Upper lobe of left lung (tissue), 6 donors: Measurements from ENCODE around the gene AOC3. TPM values are rescaled to one million over a fixed set of nuclear protein-coding genes. Genes with fewer than 3 reads are reported as not detected.

Experiments used
- ATAC-seq, 2 donors: fragments of 200-7000 bp; cut with Tn5 transposase; one replicate each; pipeline ENCODE4 v1.9.1; 2022; ENCODE audit warnings: mild to moderate bottlenecking in 2 of 2, moderate library complexity in 2 of 2; ENCODE audit not compliant: low FRiP score in 2 of 2
- DNase-seq, 2 donors: peaks; one replicate each; pipeline ENCODE4 v3.0.0-alpha.2; 2019 to 2020
- H3K27ac ChIP-seq, 4 donors: fragments of 200-600 bp; sonication (generic); one replicate each; pipeline ENCODE4 v1.5.1; 2016 to 2019
- H3K27me3 ChIP-seq, 4 donors: fragments of 200-600 bp; sonication (generic); one replicate each; pipeline ENCODE4 v1.5.1; 2017 to 2019
- H3K36me3 ChIP-seq, 4 donors: fragments of 200-600 bp; sonication (generic); one replicate each; pipeline ENCODE4 v1.5.1; 2016 to 2019
- H3K4me1 ChIP-seq, 4 donors: fragments of 200-600 bp; sonication (generic); one replicate each; pipeline ENCODE4 v1.5.1; 2018 to 2019
- H3K4me3 ChIP-seq, 4 donors: fragments of 200-600 bp; sonication (generic); one replicate each; pipeline ENCODE4 v1.5.1; 2017 to 2019; ENCODE audit warnings: mild to moderate bottlenecking in 2 of 4, moderate library complexity in 1 of 4
- H3K9me3 ChIP-seq, 4 donors: fragments of 200-600 bp; sonication (generic); one replicate each; pipeline ENCODE4 v1.5.1; 2018 to 2019
- CTCF ChIP-seq, 6 experiments: fragments of 450-650 bp in 4 of 6; fragments of 200-600 bp in 2 of 6; sonication (generic) in 2 of 6; IDR thresholded peaks; one replicate each; pipeline ENCODE4 v1.5.1; 2016 to 2019; ENCODE audit warnings: antibody characterized with exemption in 6 of 6
- EP300 ChIP-seq, 4 donors: sonication (generic); formaldehyde crosslinking; IDR thresholded peaks; one replicate each; pipeline ENCODE4 v1.5.1; 2017; ENCODE audit warnings: antibody characterized with exemption in 4 of 4, control low read depth in 2 of 4
- POLR2A ChIP-seq, 4 donors: fragments of 450-650 bp; IDR thresholded peaks; one replicate each; pipeline ENCODE4 v1.5.1; 2016 to 2017; ENCODE audit warnings: antibody characterized with exemption in 4 of 4, mild to moderate bottlenecking in 2 of 4
- POLR2AphosphoS5 ChIP-seq, 2 donors: sonication (generic); formaldehyde crosslinking; IDR thresholded peaks; one replicate each; pipeline ENCODE4 v1.5.1; 2017; ENCODE audit warnings: antibody characterized with exemption in 2 of 2
- WGBS, 2 donors: methylation state at CpG; one replicate each; pipeline ENCODE4 v1.1.5; 2017 to 2018; 5-methylcytosine and 5-hydroxymethylcytosine counted together
- total RNA-seq, 6 donors: library from RNA; depleted of rRNA in 4 of 6; stranded (reverse); fragments of >200 nt in 4 of 6; gene quantifications; one replicate each; pipeline versions ENCODE4 v1.1.0 to v1.2.1, GENCODE V29; 2016 to 2021
- donor health status: DM: no; HTN: no; CAD: no; lungs with moderate emphysema.
- donor health status: DM: no; HTN: yes; CAD: no; lungs with severe emphysema.

Gene AOC3
- total RNA-seq, 6 donors from 2014 or later = 76.9 to 210 (median 111) TPM

- Histone ChIP-seq H3K9me3 (no peaks in the 10 kb centered on the region), H3K4me1 (peaks cover 32 to 46% (median 34%) of the 10 kb centered on the region in 4 donors), H3K4me3 (no peak overlapping the region), H3K27ac (peak overlapping the region; percentile 9 to 73 (median 38)), H3K36me3 (peaks cover 27 to 76% (median 65%) of the 10 kb centered on the region in 4 donors), H3K27me3 (no peaks in the 10 kb centered on the region)
- peak; percentile 69 to 80 for ATAC-seq
- TF ChIP-seq POLR2AphosphoS5 (IDR thresholded peaks at IDR 0.05) (no peak), CTCF (IDR thresholded peaks at IDR 0.05) (peak; percentile 80 to 92 (median 86)), EP300 (IDR thresholded peaks at IDR 0.05) (no peak)
- 36 to 39% methylated on average over 6 of the region's 6 CpGs for WGBS, 2 donors
- DNase-seq = no peak
These were observed 7.6 kb upstream of the AOC3 start for GRCh38 chr17:42843358-42843934.

GRCh38 chr17:42844271-42844670, 6.7 kb upstream of the AOC3 start, which contains the start of gene AOC2:
AOC2 (plus strand) TSS chr17:42844580; CDS start chr17:42844627, 47 bp downstream.
- H3K27ac ChIP-seq = peak within 1 kb of the TSS; percentile 57 to 77 (median 74)
- no peaks in the 10 kb centered on the region for H3K27me3 ChIP-seq
- no peak within 1 kb of the TSS for H3K4me3 ChIP-seq
- DNase-seq (no peak), ATAC-seq (no peak)
- no peaks in the 10 kb centered on the region for H3K9me3 ChIP-seq
- peaks cover 34 to 46% (median 35%) of the 10 kb centered on the region in 4 donors for H3K4me1 ChIP-seq
- H3K36me3 ChIP-seq = peaks cover 19 to 68% (median 56%) of the 10 kb centered on the region in 4 donors
- 52 to 58% methylated on average over 4 of the region's 4 CpGs for WGBS, 2 donors
- TF ChIP-seq POLR2AphosphoS5 (IDR thresholded peaks at IDR 0.05) = no peak
- no peak for TF ChIP-seq POLR2A (IDR thresholded peaks at IDR 0.05)
- TF ChIP-seq EP300 (IDR thresholded peaks at IDR 0.05) = no peak
- no peak for TF ChIP-seq CTCF (IDR thresholded peaks at IDR 0.05)

- no peak overlapping the region for H3K4me3 ChIP-seq
- H3K27ac ChIP-seq = peak overlapping the region; percentile 57 to 77 (median 74)
- WGBS, 2 donors = 95 to 96% methylated on average over 9 to 18 of the region's 24 CpGs
- TF ChIP-seq CTCF (IDR thresholded peaks at IDR 0.05) = no peak
- TF ChIP-seq EP300 (IDR thresholded peaks at IDR 0.05) = no peak
- no peak for TF ChIP-seq POLR2A (IDR thresholded peaks at IDR 0.05)
- TF ChIP-seq POLR2AphosphoS5 (IDR thresholded peaks at IDR 0.05) = no peak
- H3K36me3 ChIP-seq = peaks cover 12 to 61% (median 50%) of the 10 kb centered on the region in 4 donors
- H3K27me3 ChIP-seq = no peaks in the 10 kb centered on the region
- DNase-seq = peak in 1 of 2 donors; percentile 71
- ATAC-seq = peak in 1 of 2 donors; percentile 3
- H3K9me3 ChIP-seq = no peaks in the 10 kb centered on the region
- peaks cover 37 to 51% (median 40%) of the 10 kb centered on the region in 4 donors for H3K4me1 ChIP-seq
These were observed 6.0 kb upstream of the AOC3 start for GRCh38 chr17:42844761-42845555.

GRCh38 chr17:42845556-42845917, 5.5 kb upstream of the AOC3 start:
- Histone ChIP-seq H3K4me3 (no peak overlapping the region), H3K9me3 (no peaks in the 10 kb centered on the region), H3K36me3 (peaks cover 7 to 55% (median 44%) of the 10 kb centered on the region in 4 donors), H3K27ac (peak overlapping the region; percentile 57 to 77 (median 74)), H3K4me1 (peaks cover 37 to 55% (median 44%) of the 10 kb centered on the region in 4 donors), H3K27me3 (no peaks in the 10 kb centered on the region)
- ATAC-seq (no peak), DNase-seq (no peak)
- WGBS, 2 donors = 95 to 97% methylated on average over 9 to 12 of the region's 12 CpGs
- no peak for TF ChIP-seq POLR2A (IDR thresholded peaks at IDR 0.05)
- no peak for TF ChIP-seq EP300 (IDR thresholded peaks at IDR 0.05)
- no peak for TF ChIP-seq CTCF (IDR thresholded peaks at IDR 0.05)
- no peak for TF ChIP-seq POLR2AphosphoS5 (IDR thresholded peaks at IDR 0.05)
